ENCODE data around the gene XPNPEP2.
A peak's percentile ranks its signal among the peaks of the same experiment; 100 is the strongest.
"Not testable (repeated sequence)": the region's sequence is repeated elsewhere in the genome, so short reads cannot be mapped to it uniquely, and the experiment has no call there.

The XPNPEP2 gene

DNA sequence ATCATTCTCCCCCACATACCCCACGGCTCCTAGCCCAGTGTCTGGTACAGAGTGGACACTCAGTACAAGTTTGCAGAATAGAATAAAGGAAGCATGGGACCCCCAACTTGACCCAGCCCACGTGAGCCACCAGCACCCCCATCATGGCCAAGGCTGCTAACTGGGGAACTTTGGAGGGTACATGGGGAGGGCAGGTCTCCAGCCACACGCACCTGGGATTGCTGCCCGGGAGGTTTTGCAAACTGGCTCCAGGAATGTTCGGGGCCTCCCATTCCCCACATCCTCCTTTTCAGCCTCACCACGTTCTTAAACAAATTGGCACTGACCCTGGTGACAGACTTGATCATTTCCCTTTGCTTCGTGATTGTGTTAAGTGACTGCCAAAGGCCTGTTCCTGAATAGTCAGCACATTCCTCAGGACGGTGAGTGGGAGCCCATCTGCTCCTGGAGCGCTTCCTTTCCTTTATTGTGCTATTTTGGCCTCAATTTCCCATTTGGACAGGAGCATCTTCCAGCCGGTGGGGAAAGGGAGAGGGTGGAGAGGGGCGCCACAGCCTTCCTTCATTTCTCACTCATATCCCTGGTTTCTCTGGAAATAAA, 18.7 kb upstream of the XPNPEP2 start:
- DNase-seq (ENCODE audit: low spot score), result no peak

DNA sequence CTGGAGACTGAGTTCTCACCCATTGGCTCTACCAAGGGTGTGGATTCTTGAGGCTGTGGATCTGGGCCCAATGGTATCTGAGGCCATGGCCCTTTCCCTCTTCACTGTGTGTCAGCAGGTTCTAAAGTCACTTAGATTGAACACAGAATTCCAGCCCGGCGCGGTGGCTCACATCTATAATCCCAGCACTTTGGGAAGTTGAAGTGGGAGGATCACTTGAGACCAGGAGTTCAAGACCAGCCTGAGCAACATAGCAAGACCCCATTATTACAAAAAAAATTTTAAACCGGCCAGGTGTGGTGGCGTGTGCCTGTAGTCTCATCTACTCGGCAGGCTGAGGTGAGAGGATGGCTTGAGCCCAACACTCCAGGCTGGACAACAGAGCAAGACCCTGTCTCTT, 18.0 kb upstream of the XPNPEP2 start:
- no peak for DNase-seq (ENCODE audit: low spot score)

DNA sequence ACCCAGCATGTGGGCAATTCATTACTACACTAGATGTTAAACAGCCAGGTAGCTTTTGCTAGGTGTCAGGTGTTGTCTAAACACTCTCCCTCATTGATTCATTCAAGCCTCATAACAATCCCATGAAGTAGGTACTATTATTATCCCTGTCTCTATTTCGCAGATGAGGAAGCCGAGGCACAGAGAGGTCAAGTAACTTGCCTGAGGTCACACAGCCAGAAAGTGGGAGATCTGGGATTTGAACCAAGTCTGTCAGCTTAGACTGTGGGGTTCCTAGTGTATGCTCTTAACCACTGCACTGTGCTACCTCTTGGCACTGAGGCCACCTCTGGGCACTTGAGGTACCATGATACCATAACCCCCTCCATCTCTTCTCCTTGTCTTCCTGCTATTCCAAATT, 17.4 kb upstream of the XPNPEP2 start:
- DNase-seq (ENCODE audit: low spot score), result no peak

DNA sequence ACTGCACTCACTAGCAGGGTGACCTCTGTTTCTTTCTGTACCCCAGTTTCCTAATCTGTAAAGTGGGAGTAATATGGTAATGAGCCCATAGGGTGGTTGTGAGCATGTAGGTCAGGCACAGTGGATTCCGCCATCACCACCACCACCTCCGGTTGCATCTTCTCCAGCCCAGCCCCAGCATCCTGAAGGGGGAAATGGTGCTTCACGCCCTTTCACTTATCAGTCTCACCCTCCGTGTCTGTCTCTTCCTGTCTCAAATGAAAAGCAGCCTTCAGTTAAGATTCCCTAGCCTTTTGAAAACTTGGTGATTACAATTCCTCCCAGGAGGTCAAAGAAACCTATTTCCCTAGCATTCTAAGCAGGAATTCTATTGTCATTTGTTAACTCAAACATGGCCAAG, 16.9 kb upstream of the XPNPEP2 start:
- DNase-seq (ENCODE audit: low spot score), result no peak

DNA sequence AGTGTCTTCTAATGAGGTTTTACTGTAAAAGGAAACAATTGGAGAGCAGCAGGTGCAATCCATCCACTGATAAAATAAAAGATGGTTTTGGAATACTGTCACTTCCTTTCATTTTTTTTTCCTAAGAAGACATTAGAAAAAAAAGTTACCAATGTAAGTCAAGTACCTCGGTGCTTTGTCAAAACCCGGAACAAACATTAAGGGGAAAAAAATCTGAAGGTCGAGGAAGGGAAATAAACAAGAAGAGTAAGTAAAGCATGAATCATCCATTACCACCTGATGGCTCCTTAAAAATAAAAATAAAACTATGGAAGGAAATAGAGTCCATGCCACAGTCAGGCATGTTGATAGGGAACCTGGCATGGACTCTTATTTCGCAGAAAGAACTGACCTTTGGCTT, 15.3 kb upstream of the XPNPEP2 start:
- no peak for DNase-seq (ENCODE audit: low spot score)

DNA sequence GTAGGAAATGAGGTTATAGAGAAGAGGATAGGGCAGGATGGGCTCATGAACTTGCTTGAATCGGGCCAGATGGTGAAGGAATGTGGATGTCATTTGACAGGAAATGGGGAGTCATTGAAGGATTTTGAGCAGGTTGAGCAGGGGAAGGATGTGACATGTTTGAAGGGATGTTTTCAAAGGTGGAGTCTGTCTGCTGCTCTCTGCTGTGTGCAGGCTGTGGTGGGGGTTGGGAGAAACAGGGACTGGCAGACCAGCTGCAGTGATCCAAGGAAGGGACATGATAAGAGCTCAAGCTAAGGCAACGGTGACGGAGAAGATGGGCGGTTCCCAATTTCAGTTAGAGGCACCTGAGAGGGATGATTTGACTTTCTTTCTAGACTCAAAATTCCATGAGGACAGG, 14.0 kb upstream of the XPNPEP2 start:
- DNase-seq (ENCODE audit: low spot score), result no peak

DNA sequence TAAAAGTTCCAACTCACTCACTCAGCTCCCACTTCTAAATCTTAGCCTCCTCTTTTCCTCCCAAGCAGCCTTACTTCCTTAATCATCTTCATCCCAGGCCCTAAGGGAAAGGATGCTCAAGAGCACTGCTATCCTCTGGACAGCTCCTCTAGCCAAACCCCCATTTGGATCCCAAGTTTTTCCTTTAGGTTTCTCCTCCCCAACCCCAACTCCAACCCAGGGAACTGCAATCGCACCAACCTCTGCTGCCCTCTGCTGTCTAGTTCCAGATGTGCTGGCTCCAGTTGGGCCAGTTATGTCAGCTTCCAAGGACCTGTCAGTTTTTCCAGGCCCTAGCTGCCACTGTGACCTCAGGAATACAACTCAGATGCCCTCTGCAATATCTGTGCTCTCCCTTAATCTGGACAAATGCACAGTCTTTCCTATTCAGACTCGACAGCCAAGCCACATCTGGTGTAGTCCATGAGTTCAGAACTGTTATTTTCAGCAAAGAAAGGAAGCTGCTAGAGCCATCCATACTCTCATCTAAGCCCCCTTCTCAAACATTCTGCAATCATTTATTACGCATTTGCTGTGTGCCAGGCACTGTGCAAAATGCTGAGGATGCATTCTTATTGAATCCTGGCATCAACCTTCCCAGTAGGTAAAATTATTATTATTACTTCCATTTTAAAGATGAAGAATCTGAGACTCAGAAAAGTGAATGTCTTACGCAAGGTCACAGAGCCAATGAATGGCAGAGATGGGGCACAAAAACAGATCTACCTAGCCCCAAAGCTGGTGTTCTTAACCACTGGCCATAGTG, 12.3 kb upstream of the XPNPEP2 start:
- peak; percentile 58 for DNase-seq (ENCODE audit: low spot score)

DNA sequence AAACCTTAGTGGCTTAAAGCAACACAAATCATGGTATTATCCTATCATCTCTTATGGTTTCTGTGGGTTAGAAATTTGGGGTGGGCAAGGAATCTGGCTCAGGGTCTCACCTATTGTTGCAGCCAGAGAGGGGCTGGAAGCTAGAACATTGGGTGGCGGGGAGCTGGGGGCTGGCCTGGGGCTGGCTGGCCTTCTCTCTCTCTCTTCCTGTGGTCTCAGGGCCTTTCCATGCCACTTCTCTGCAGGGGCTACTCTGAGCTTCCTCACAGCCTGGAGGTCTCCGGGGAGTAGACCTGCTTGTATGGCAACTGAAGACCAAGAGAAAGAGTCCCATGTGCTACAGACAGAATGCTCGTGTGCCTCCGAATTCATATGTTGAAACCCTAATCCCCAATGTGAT, 10.7 kb upstream of the XPNPEP2 start:
- no peak for DNase-seq (ENCODE audit: low spot score)

DNA sequence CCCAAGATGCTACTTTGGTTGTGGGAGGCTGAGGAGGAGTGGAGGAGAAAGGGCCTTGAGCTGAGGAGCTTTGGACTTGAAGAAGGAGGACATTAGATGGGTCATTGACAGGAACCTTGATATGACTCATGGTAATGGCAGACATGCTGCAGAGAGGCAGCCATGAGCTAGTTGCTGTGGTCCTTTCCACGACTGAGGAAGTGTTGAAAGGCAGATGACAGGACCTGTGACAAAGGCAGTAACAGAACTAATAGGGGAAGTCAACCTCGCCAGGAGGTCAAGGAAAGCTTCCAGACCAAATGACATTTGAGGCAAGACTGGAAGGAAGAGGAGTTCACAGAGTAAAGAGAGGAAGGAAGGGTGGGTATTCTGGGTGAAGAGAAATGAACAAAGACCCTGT, 7.6 kb upstream of the XPNPEP2 start:
- DNase-seq (ENCODE audit: low spot score), result no peak

DNA sequence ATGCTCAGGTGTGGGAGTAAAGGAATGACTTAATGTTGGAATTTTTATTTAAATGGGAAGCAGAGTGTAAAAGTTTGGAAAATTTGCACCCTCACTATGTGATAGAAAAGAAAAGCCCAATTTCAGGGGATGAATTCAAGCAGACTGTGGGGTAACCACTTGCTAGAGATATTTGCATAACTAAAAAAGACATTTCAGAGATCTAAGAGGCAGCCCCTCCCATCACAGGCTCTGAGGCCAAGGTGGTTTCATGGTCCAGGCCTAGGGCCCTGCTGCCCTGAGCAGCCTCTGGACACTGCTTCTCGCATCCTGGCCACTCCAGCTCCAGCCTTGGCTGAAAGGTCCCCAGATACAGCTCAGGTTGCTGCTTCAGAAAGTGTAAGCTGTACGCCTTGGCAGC, 5.9 kb upstream of the XPNPEP2 start:
- DNase-seq (ENCODE audit: low spot score), result no peak

DNA sequence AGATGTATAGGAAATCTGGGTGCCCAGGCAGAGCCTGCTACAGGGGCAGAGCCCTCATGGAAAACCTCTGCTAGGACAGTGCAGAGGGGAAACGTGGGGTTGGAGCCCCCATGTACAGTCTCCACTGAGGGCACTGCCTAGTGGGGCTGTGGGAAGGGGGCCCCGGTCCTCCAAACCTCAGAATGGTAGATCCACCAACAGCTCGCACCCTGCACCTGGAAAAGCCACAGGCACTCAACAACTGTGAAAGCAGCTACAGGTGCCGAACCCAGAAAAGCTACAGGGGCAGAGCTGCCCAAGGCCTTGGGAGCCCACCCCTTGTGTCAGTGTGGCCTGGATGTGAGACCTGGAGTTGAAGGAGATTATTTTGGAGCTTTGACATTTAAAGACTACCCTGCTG, 5.4 kb upstream of the XPNPEP2 start:
- no peak for DNase-seq (ENCODE audit: low spot score)

DNA sequence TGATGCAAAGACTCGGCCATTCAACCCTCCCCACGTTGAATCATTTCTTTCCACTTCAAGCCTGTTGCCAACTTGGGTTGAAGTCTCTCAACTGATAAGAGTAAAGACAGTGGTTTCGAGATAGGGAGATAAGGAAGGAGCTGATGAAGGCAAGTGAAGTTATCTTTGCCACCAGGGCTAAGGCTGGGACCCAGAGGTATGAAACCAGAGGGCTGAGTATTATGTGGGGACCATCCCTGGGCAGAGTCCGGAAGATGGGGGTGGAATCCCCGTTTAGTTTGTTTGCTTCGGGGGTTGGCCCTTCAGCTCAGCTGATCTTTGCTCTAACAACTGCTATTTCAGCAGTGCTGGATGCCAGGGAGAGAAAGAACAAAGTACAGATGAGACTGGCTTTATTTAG, 2.3 kb upstream of the XPNPEP2 start:
- DNase-seq (ENCODE audit: low spot score), result no peak

DNA sequence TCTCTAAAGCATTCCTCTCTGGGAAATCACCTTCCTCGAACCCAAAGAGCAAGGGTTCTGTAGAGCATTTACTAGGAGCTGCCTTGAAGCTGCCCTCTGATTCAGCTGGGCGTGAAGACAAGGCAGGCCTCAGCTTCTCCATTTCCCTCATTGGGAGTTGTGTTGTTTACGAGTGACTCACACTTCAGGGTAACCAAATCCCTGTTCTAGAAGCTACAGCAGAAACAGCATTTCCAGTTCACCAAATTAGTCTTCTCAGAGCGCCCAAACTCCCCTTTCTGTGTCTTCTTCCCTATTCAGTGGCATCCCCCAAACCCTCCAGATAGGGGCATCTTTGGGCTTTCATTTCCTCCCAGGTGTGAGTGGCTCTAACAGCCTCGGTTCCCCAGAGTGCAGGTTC, 863 bp upstream of the XPNPEP2 start:
- DNase-seq (ENCODE audit: low spot score), result no peak

DNA sequence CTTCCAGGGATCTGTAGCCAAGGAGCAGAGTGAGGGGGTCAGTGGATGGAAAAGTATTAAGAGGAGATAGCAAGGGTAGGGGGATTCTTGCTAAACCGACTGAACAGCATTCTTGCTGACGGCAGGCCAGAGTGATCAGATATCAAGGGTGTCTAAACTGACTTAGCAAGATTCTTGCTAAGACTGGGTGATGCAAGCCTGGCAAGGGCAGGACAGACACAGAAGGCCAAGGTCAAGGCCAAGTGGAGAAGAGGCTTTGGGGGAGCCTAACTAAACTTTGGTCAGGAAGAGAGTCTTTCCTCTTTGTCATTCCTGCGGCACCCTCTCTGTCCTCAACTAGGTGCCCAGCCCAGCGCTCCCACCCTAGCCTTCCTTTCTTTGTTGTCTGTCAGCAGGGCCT, 799 bp downstream of the XPNPEP2 start:
- DNase-seq (ENCODE audit: low spot score), result no peak

DNA sequence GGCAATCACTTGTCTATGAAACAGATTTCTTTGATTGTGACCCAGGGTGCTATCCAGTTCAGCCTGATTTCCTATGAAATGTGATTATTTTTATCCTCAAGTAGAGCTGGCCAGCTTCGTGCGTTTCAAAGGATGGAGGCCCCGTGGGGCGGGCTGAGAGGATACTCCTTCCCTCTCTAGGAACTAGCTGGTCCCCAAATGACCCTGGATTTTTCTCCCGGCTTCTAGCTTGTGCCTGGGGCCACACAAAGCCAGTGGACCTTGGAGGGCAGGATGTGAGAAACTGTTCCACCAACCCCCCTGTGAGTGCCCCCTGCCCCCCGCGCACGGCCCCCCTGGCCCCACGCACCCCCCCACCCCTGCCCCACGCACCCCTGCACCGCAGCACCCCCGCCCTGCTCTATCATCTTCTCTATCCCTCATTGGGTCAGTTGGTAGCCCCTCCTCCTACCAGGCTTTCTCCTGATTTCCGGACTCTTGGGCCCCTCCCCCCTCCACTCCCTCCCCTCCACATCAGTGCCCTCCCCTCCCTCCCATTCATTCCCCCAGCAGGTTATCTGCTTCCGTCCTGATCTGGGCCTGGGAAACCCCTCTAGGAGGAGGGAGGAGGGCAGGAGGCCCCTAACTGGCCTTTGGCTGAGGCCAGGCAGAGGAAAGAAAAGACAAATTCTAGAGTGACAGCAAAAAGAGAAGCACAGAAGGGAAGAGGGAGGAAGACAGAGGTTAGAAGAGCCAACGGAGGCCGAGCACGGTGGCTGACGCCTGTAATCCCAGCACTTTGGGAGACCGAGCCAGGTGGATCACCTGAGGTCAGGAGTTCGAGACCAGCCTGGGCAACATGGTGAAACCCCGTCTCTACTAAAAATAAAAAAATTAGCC, 3.3 kb downstream of the XPNPEP2 start:
- DNase-seq (ENCODE audit: low spot score), result no peak

DNA sequence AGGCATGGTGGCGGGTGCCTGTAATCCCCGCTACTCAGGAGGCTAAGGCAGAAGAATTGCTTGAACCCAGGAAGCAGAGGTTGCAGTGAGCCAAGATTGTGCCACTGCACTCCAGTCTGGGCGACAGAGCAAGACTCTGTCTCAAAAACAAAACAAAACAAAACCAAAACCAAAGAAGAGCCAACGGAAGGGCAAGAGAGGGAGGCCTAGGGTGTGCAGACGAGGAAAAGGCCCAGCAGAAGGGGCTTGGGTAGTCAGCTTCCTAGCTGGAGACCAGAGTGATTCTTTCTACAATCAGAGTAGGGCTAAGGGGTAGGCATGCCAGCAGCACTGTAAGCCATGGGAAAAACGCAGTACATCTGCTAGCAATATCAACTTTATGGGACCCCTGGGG, 4.0 kb downstream of the XPNPEP2 start:
- DNase-seq (ENCODE audit: low spot score), result not testable (repeated sequence)

DNA sequence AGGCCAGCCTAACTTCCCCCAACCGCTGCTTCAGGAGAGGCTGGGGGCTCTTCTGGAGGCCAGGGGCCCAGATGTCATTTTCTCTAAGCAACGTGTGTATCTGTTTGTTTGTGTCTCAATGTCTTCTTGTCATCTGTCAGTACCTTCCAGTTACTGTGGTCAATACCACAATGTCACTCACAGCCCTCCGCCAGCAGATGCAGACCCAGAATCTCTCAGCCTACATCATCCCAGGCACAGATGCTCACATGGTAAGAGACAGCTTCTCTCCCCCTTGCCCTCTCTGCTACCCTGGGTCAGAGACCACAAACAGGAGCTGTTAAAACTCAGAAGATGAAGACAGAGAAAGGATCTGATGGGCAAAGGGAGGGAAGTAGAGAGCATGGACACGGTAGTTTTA, 5.0 kb downstream of the XPNPEP2 start:
- no peak for DNase-seq (ENCODE audit: low spot score)

DNA sequence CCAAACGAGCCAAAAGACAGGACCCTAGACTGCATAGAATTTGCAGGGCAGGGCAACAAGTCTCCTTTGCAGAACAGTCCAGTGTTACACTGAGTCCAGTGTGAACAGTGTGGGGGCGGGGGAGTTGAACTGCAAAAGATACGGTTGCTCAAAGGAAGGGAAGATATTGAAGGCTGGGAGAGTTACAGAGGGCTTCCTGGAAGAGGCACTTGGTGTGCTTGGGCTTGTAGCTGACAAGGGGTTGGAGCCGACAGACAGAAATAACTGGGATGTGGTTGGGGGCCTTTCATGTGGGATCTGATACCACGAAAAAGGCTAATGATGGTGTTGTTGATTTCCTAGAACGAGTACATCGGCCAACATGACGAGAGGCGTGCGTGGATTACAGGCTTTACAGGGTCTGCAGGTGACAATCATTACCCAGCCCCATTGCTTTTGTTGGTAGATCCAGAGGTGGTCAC, 6.1 kb downstream of the XPNPEP2 start:
- DNase-seq (ENCODE audit: low spot score), result no peak

DNA sequence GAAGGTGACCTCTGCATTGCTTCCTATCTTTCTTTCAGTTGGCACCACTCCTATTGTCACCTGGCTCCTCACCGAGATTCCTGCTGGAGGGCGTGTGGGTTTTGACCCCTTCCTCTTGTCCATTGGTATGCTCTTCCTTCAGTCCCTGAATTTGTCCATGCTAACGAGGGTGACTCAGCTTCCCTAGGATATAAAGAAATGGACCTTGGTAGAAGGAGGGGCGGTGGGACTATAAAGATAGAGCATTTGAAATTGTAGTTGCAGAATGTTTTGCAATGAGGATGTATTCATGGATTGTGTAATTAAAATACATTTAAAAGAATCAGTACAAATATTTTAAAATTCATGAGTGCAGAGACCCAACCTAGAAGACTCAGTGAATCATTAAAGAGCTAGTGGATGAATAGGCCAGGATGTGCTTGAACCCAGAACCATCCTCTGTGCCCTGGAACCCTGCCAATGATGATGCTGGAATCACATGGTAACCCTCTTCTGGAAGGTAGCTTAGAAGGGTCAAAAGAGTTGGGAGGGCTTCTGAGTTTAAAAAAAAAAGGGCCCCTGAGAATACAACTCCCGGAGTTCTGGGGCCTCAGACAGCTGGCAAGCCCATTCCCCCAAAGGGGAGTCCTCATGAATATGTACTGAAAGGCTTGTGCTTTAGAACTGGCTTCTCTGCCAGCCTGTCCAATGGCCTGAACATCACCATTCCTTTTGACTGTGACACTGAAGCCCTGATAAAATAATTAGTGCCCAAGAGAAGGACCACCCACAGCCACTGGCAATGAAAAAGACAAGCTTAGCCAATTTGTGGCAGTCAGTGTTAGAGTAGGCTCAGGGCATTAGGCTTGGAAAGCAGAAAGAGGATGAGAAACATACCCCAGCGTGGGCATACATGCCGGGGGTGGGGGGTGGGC, 8.0 kb downstream of the XPNPEP2 start:
- DNase-seq (ENCODE audit: low spot score), result no peak

DNA sequence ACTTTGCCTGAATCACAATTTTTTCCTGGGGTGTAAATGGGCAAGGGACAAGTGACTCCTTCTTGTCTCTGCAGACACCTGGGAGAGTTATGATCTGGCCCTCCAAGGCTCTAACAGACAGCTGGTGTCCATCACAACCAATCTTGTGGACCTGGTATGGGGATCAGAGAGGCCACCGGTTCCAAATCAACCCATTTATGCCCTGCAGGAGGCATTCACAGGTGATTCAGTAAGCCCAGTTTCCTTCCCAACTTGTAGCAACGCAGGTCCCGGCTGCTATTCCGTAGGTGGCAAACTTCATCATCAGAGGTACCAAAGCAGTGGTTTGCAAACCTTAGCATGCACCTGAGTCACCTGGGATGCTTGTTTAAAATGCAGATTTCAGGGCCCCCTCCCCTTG, 8.8 kb downstream of the XPNPEP2 start:
- no peak for DNase-seq (ENCODE audit: low spot score)

DNA sequence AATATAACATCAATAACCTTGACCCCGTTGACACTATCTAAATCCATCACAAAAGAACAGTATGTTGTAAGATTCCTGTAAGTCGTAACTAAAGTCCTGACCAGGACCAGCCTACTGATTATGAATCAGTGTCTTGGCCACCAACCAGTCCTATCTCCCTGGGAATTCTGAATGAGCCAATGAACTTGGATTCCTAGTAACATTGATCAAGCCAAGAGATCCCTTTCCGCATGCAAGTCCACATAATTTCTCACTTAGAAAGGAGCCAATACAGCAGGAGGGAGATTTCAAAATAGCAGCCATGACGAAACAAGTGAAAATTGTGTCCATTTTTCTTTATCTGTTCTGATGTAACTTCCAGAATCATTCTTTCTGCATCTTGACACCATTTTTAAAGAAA, 9.5 kb downstream of the XPNPEP2 start:
- no peak for DNase-seq (ENCODE audit: low spot score)

DNA sequence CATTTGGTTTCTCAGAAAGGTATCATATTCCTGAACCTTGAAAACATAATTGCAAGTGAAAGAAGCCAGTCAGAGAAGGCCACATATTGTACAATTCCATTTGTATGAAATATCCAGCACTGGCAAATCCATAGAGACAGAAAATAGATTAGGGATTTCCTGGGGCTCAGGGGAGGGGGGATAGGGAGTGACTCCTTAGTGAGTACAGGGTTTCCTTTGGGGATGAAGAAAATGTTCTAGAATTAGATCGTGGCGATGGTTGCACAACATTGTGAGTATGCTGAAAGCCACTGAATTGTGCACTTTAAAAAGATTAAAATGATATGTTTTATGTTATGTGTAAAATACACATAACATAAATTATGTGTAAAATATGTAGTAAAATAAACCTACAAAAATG, 10.3 kb downstream of the XPNPEP2 start:
- DNase-seq (ENCODE audit: low spot score), result no peak

All from SW480 (cell line).